DOHH2 (cell line): ENCODE measurements around the gene CYB5B.

Source experiments
- CTCF ChIP-seq: fragments of 200-600 bp; sonication (generic); IDR thresholded peaks from one replicate; pipeline ENCODE4 v1.5.1; 2014; ENCODE audit warnings: antibody characterized with exemption, mild to moderate bottlenecking, low read depth, low read length; ENCODE audit not compliant: poor library complexity, severe bottlenecking
- EZH2phosphoT487 ChIP-seq: fragments of 200-600 bp; sonication (generic); IDR thresholded peaks from 2 replicates; pipeline ENCODE4 v1.6.1; 2017; ENCODE audit warnings: borderline replicate concordance, mild to moderate bottlenecking, antibody characterized with exemption, low read length, moderate library complexity, mixed read lengths

GRCh38 chr16:69514356-69514755 lies 89.9 kb downstream of the CYB5B start:
- no peak for TF ChIP-seq CTCF
- TF ChIP-seq EZH2phosphoT487 = no peak
